ENCODE data around the gene REXO1. TPM values are rescaled to one million over a fixed set of nuclear protein-coding genes. Genes with fewer than 3 reads are reported as not detected.
A peak's percentile ranks its signal among the peaks of the same experiment; 100 is the strongest.

The REXO1 gene
- polyA plus RNA-seq, 2 of the 4 experiments (the other 2 are of a cell fraction) = 5.6 to 13.8 TPM

DNA sequence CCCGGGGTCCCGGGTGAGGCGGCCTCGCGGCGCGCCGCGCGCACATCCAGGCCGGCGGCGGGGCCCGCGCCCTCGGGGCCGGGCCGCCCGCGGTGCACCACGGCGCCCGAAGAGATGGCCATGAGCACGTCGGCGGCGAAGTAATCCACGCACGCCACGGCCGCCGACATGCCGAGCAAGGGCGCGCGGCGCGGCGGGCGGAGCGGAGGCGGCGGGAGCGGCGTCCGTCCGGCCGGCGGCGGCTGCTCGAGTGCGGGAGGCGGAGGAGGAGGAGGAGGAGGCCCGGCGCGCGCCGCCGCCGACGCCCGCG lies 15.0 kb upstream of the REXO1 start, which contains the start of gene KLF16:
KLF16 (minus strand) TSS at position 252 of the 310 bp plus-strand sequence; CDS start at position 170, 82 bp downstream.
- ATAC-seq (peak in 1 of 2 experiments; percentile 35; a peak in 3 of 6 replicates), DNase-seq (ENCODE audit: low read depth in 1 of 2, low spot score in 1 of 2) (no peak), FAIRE-seq (no peak)
- 1% methylated on average over 21 of the region's 63 CpGs for WGBS (ENCODE audit: missing lambda C conversion rate)
- Histone ChIP-seq H3K4me1 (peaks cover 35% of the 10 kb centered on the region), H3K9me3 (no peaks in the 10 kb centered on the region), H3K27ac (peak within 1 kb of the TSS; percentile 99 to 100), H3K4me2 (peak within 1 kb of the TSS; percentile 99), H3K4me3 (peak within 1 kb of the TSS; percentile 68)
- CTCF ChIA-PET = no interaction called here
- POLR2A ChIA-PET = no interaction called here
- TF ChIP-seq TFCP2L1 (CRISPR knock-in tag; IDR thresholded peaks at IDR 0.05) (no peak), POLR2A (IDR thresholded peaks at IDR 0.05; ENCODE audit: low read length) (peak; percentile 46)
- TF ChIP-seq, protein P1, sequence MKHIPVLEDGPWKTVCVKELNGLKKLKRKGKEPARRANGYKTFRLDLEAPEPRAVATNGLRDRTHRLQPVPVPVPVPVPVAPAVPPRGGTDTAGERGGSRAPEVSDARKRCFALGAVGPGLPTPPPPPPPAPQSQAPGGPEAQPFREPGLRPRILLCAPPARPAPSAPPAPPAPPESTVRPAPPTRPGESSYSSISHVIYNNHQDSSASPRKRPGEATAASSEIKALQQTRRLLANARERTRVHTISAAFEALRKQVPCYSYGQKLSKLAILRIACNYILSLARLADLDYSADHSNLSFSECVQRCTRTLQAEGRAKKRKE (CRISPR knock-in tag; IDR thresholded peaks at IDR 0.05; ENCODE audit: low read depth) = no peak

DNA sequence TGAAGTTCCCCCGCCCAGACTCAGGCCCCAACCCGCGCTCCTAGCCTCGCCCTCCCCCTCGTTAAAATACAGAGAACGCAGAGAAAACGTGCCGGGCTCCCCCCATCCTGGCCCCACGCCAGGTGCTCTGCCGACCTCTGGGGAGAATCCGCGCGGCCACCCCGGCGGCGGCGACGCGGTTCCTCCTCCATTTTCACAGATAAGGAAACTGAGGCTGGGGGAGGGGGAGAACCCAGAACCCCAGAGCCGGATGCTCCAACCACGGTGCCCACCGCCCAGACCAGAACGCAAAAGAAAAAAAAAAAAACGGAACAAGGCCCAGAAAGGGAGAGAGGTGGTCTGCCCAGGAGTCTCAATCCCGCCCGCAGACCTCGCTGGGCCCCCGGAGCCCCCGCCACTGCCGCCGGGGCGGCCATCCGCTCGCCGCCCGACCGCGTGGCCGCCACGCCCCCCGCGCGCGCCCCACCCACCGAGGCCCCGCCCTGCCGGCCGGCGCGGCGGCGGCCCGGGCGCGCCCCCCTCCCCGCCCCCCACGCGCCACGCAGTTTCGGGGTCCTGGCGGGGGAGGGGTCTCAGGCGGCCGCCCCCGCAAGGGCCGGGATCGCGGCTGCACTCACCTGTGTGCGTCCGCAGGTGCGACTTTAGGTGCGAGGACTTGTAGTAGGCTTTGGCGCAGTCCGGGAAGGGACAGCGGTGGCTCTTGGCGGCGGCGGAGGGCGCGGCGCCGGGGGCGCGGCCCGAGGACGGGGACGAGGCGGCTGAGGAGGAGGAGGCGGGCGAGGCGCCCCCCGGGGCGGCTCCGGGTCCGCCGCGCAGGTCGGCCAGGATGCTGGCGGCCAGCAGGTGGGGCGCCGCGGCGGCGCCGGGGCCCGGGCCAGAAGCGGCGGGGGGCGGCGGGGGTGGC lies 14.4 kb upstream of the REXO1 start:
- Histone ChIP-seq H3K9me3 (no peaks in the 10 kb centered on the region), H3K4me3 (peak overlapping the region; percentile 68), H3K4me1 (peaks cover 41% of the 10 kb centered on the region), H3K27ac (peak overlapping the region; percentile 99 to 100), H3K4me2 (peak overlapping the region; percentile 99)
- POLR2A ChIA-PET = no interaction called here
- CTCF ChIA-PET = no interaction called here
- peak in 1 of 2 experiments; percentile 56 for DNase-seq (ENCODE audit: low read depth in 1 of 2, low spot score in 1 of 2)
- 0% methylated on average over 23 of the region's 109 CpGs for whole genome bisulfite sequencing (ENCODE audit: missing lambda C conversion rate)
- no peak for FAIRE-seq
- TF ChIP-seq RAD21 (conservative IDR thresholded peaks at IDR 0.05 in 1 of 2, IDR thresholded peaks at IDR 0.05 in 1 of 2) (no peak), KDM1A (IDR thresholded peaks at IDR 0.05; ENCODE audit: low read depth) (0 out of 2 replicates have a peak, but pooled peaks have one; percentile 5)
- no peak for ATAC-seq

DNA sequence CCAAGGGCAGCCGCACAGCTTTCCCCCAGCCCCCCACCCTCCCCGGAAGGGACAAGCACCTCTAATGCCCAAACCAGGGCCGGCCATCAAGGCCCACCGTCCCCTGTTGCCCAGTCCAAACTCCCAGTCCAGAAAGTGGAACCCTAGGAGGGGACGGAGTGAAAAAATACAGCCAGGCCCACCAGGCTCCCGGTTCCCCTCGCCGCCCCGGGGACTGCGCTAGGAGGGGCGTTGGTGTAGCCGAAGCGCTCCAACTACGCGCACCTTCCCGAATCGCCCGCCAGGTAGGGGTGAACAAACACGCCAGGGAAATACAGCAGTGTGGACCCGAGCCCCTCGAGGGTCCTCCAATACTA lies 13.8 kb upstream of the REXO1 start:
- ChIA-PET CTCF (no interaction called here), POLR2A (no interaction called here)
- Histone ChIP-seq H3K27ac (peak overlapping the region; percentile 99 to 100), H3K9me3 (no peaks in the 10 kb centered on the region), H3K4me3 (peak overlapping the region; percentile 68), H3K4me2 (peak overlapping the region; percentile 99), H3K4me1 (peaks cover 47% of the 10 kb centered on the region)
- DNase-seq (ENCODE audit: low read depth in 1 of 2, low spot score in 1 of 2) = no peak
- WGBS (ENCODE audit: missing lambda C conversion rate) = 0% methylated on average over 11 of the region's 21 CpGs
- no peak for FAIRE-seq
- TF ChIP-seq KDM1A (IDR thresholded peaks at IDR 0.05; ENCODE audit: low read depth) = 0 out of 2 replicates have a peak, but pooled peaks have one; percentile 4
- TF ChIP-seq, protein P1 (CRISPR knock-in tag; IDR thresholded peaks at IDR 0.05; ENCODE audit: low read depth) = no peak
- TF ChIP-seq, protein P2, sequence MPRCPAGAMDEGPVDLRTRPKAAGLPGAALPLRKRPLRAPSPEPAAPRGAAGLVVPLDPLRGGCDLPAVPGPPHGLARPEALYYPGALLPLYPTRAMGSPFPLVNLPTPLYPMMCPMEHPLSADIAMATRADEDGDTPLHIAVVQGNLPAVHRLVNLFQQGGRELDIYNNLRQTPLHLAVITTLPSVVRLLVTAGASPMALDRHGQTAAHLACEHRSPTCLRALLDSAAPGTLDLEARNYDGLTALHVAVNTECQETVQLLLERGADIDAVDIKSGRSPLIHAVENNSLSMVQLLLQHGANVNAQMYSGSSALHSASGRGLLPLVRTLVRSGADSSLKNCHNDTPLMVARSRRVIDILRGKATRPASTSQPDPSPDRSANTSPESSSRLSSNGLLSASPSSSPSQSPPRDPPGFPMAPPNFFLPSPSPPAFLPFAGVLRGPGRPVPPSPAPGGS (IDR thresholded peaks at IDR 0.05) = no peak
- no peak for ATAC-seq

DNA sequence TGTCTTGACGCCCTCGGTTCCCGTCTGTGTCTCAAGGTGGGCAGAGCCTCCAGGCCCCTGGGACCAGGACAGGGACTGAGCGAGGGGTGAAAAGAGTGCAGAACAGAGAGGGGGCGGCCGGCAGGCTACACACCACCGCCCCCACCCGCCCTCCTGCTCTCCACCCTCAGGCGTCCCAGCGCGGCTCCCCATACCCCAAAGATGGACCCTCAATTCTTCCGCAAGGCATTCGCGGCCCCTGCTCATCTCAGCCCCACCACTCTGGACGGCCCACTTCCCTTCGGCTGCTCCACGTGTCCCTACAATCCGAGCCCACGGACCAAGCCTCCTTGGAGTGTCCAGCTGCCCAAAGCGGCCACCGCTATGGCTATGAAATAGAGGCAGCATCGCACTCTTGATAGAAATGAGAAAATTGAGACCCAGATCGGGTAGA lies 13.3 kb upstream of the REXO1 start:
- ChIA-PET CTCF (no interaction called here), POLR2A (no interaction called here)
- Histone ChIP-seq H3K4me2 (peak overlapping the region; percentile 99), H3K4me3 (peak overlapping the region; percentile 68), H3K9me3 (no peaks in the 10 kb centered on the region), H3K27ac (peak overlapping the region; percentile 99 to 100), H3K4me1 (peaks cover 51% of the 10 kb centered on the region)
- FAIRE-seq (no peak), ATAC-seq (no peak), DNase-seq (ENCODE audit: low read depth in 1 of 2, low spot score in 1 of 2) (no peak)
- WGBS (ENCODE audit: missing lambda C conversion rate) = 2% methylated on average over 20 of the region's 23 CpGs
- TF ChIP-seq GATA3 (IDR thresholded peaks at IDR 0.05; ENCODE audit: borderline replicate concordance) = no peak
- TF ChIP-seq, protein P3, sequence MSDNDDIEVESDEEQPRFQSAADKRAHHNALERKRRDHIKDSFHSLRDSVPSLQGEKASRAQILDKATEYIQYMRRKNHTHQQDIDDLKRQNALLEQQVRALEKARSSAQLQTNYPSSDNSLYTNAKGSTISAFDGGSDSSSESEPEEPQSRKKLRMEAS (IDR thresholded peaks at IDR 0.05) = 0 out of 2 replicates have a peak, but pooled peaks have one; percentile 17

DNA sequence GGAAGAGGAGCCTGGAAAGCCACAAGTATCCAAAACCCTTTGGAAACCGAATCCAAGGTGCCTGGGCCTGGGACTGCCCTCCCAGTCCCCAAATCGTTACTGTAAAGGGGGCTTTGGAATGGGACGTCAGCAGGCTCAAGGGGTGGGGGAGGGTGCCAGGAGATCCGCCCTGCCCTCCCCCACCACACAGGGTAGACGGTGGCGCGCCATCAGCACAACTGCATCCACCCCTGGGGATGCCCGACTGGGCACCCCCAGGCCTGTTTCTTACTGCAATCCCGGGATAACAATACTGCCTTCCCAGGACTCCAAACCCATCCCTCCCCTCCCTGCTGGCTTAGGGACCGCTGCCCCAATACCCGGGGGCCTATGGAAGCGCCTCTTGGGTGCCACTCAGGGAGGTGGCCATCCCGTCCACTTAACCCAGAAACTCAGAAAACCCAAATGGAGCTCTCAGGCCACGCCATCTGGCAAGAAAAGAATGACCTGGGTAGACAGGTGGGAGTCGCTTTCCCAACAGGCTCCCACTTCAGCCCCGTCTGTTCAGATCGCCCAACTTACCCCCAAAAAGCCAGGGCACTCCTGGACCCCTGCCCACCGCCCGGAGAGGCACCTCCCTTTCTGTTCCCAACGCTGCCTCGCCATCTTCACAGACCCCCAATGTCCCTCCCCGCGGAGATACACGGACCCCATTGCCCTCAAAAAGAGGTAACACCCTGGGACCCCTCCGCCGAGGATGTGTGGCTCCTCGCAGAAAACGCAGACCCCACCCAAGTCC lies 12.7 kb upstream of the REXO1 start:
- H3K4me3 ChIP-seq = peak overlapping the region; percentile 68
- FAIRE-seq (no peak), ATAC-seq (no peak), DNase-seq (ENCODE audit: low read depth in 1 of 2, low spot score in 1 of 2) (no peak)
- ChIA-PET POLR2A (no interaction called here), CTCF (no interaction called here)
- 9% methylated on average over 22 of the region's 28 CpGs for WGBS (ENCODE audit: missing lambda C conversion rate)
- peaks cover 57% of the 10 kb centered on the region for H3K4me1 ChIP-seq
- TF ChIP-seq RCOR1 (IDR thresholded peaks at IDR 0.05; ENCODE audit: low read depth, low read length) = no peak
- TF ChIP-seq, protein P4, sequence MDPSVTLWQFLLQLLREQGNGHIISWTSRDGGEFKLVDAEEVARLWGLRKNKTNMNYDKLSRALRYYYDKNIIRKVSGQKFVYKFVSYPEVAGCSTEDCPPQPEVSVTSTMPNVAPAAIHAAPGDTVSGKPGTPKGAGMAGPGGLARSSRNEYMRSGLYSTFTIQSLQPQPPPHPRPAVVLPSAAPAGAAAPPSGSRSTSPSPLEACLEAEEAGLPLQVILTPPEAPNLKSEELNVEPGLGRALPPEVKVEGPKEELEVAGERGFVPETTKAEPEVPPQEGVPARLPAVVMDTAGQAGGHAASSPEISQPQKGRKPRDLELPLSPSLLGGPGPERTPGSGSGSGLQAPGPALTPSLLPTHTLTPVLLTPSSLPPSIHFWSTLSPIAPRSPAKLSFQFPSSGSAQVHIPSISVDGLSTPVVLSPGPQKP (IDR thresholded peaks at IDR 0.05; ENCODE audit: low read depth, low read length) = no peak
- no peak for TF ChIP-seq MAFK (IDR thresholded peaks at IDR 0.05; ENCODE audit: partially characterized antibody)
- TF ChIP-seq ZFP36 (IDR thresholded peaks at IDR 0.05; ENCODE audit: borderline replicate concordance, partially characterized antibody) = no peak
- H3K4me2 ChIP-seq = peak overlapping the region; percentile 99
- no peaks in the 10 kb centered on the region for H3K9me3 ChIP-seq
- H3K27ac ChIP-seq = peak overlapping the region; percentile 99 to 100

Measured in A549 (cell line).